ENCODE data around the gene PIAS1. TPM values are rescaled to one million over a fixed set of nuclear protein-coding genes. Genes with fewer than 3 reads are reported as not detected.

The PIAS1 gene
- total and polyA plus RNA-seq, 9 of the 15 experiments (the other 6 are each of a cell fraction or from before 2014, with no cell fraction given) = 18.0 to 59.1 (median 28.5) TPM

- TF ChIP-seq SREBF1 (IDR thresholded peaks at IDR 0.05; ENCODE audit: borderline replicate concordance, low read depth, low read length) (no peak), NFXL1 (CRISPR knock-in tag; IDR thresholded peaks at IDR 0.05) (0 out of 2 replicates have a peak, but pooled peaks have one; percentile 61), ZNF449 (CRISPR knock-in tag; IDR thresholded peaks at IDR 0.05) (peak; percentile 95), FIP1L1 (IDR thresholded peaks at IDR 0.05; ENCODE audit: low read depth, low read length, poor library complexity, severe bottlenecking) (no peak), ZSCAN32 (CRISPR knock-in tag; IDR thresholded peaks at IDR 0.05) (peak; percentile 57; the same call in 1 of the 2 replicates), NR4A1 (CRISPR knock-in tag; IDR thresholded peaks at IDR 0.05) (0 out of 2 replicates have a peak, but pooled peaks have one; percentile 64), NR4A1 (tag; IDR thresholded peaks at IDR 0.05) (peak; percentile 94), ZBTB17 (CRISPR knock-in tag; IDR thresholded peaks at IDR 0.05) (peak; percentile 79; the same call in 1 of the 2 replicates), U2AF2 (optimal IDR thresholded peaks at IDR 0.05; ENCODE audit: low read depth, low read length) (no peak), TEAD1 (CRISPR knock-in tag; IDR thresholded peaks at IDR 0.05) (peak in 1 of 2 experiments; percentile 96; a peak in 2 of 4 replicates), MCM3 (IDR thresholded peaks at IDR 0.05) (no peak), ZBTB1 (CRISPR knock-in tag; IDR thresholded peaks at IDR 0.05; ENCODE audit: borderline replicate concordance, low read depth) (no peak), YY1 (IDR thresholded peaks at IDR 0.05; ENCODE audit: borderline replicate concordance in 1 of 3, control insufficient read depth in 1 of 3, extremely low read depth in 1 of 3, insufficient read depth in 3 of 3, insufficient read length in 1 of 3, insufficient replicate concordance in 2 of 3, low read depth in 1 of 3, low read length in 2 of 3) (no peak), SIRT6 (IDR thresholded peaks at IDR 0.05; ENCODE audit: low read depth, low read length) (no peak), HLTF (IDR thresholded peaks at IDR 0.05) (no peak), ZNF3 (CRISPR knock-in tag; IDR thresholded peaks at IDR 0.05) (peak; percentile 57; the same call in 1 of the 2 replicates), ZNF644 (tag; IDR thresholded peaks at IDR 0.05; ENCODE audit: low read depth) (peak; percentile 96), NR1H2 (CRISPR knock-in tag; IDR thresholded peaks at IDR 0.05) (no peak), ZBTB43 (CRISPR knock-in tag; IDR thresholded peaks at IDR 0.05) (no peak), KLF6 (CRISPR knock-in tag; IDR thresholded peaks at IDR 0.05; ENCODE audit: borderline replicate concordance) (peak; percentile 96), SNAPC5 (CRISPR knock-in tag; IDR thresholded peaks at IDR 0.05) (no peak), ZNF277 (CRISPR knock-in tag; IDR thresholded peaks at IDR 0.05; ENCODE audit: borderline replicate concordance) (no peak), MTA3 (IDR thresholded peaks at IDR 0.05; ENCODE audit: borderline replicate concordance) (no peak), FOXP1 (CRISPR knock-in tag; IDR thresholded peaks at IDR 0.05) (no peak)
These were observed 30.6 kb upstream of the PIAS1 start (continued) for GRCh38 chr15:68023307-68024101.

Measured in K562 (cell line).